GM19455 (cell line): ENCODE results near the gene ANKRD31.
"Not testable (repeated sequence)": the region's sequence is repeated elsewhere in the genome, so short reads cannot be mapped to it uniquely, and the experiment has no call there.

Experiments
- ATAC-seq: cut with Tn5 transposase; IDR thresholded peaks from one replicate; pipeline ENCODE4 v1.9.1; 2021; ENCODE audit not compliant: unreplicated experiment

ANKRD31 gene

DNA sequence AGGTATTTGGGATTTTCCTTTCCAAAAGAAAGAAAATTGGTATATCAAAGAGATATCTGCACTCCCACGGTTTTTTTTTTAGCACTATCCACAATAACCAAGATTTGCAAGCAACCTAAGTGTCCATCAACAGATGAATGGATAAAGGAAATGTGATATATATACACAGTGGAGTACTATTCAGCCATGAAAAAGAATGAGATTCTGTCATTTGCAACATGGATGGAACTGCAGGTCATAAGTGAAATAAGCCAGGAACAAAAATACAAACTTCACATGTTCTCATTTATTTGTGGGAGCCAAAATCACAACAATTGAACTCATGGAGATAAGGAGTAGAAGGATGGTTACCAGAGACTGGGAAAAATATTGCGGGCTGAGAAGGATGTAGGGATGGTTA is 9.8 kb downstream of the ANKRD31 start:
- ATAC-seq: no peak

DNA sequence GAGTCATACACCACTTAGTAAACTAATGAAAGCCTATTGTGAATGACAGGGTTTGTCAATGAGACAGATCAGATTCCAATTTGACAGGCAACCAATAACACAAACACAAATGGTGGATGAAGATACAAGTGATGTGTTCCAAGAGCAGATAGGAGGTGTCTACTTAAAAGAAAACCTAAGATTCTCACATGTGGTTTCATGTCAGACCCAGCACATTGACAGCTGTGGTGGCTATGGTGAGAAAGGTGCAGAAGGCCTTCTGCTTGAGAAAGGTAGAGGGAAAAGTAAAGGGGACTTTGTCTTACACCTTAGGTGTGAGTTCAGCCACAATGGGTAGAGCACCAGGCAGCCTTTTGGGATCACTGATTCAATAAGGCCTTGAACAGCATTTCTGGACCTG is 11.2 kb downstream of the ANKRD31 start:
- ATAC-seq: no peak

DNA sequence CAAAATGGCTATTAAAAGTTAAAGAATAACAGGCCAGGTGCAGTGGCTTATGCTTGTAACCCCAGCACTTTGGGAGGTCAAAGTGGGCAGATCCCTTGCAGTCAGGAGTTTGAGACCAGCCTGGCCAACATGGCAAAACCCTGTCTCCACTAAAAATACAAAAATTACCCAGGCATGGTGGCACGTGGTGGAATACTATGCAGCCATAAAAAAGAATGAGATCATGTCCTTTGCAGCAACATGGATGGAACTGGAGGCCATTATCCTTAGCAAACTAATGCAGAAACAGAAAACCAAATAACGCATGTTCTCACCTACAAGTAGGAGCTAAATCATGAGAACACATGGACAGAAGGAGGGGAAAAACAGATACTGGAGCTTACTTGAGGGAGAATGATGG is 15.9 kb downstream of the ANKRD31 start:
- not testable (repeated sequence) for ATAC-seq

DNA sequence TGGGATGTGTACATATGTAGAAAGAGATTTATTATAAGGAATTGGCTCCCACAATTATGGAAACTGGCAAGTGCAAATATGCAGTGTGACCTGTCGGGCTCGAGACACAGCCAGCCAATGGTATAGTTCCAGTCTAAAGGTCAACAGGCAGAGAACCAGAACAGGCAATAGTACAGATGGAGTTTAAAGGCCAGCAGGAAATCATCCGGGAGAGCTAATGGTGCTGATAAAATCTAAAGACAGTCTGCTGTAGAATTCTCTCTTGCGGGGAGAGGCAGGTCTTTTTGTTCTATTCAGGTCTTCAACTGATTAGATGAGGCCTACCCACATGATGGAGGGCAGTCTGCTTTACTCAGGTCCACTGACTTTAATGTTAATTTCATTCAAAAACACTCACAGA is 21.8 kb downstream of the ANKRD31 start:
- no peak for ATAC-seq

DNA sequence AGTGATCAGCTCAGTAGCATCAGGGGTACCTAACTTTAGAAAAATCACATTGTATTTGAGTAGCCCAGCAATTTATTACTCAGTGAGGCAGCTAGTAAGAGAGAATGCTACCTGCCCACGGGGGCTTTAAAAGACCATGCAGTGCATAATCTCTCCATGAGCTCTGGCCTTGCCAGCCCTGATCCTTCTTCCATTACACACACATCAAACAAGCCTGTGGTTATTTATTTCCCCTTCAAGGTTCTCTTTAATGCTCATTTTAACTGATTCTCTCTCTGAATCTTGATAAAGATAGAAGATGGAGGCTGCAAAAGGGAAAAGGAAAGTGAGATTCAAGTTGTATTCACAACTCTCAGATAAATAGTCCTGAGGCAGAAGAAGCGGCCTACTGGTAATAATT is 22.3 kb downstream of the ANKRD31 start:
- ATAC-seq: no peak

DNA sequence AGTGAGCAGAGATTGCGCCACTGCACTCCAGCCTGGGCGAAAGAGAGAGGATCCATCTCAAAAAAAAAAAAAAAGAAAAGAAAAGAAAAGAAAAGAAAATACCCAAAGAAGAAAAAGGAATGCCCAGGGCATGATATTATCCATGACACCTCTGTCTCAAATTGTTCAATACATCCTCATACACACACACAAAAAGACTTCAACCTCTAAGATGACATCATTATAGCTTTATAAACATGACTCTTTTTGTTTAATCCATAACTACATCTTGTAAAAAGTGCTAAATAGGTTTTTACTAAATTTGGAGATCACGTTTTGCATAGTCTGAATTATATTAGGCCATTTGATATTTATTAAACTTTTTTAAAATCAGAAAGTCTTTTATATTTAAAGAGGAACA is 33.1 kb downstream of the ANKRD31 start:
- ATAC-seq: no peak

DNA sequence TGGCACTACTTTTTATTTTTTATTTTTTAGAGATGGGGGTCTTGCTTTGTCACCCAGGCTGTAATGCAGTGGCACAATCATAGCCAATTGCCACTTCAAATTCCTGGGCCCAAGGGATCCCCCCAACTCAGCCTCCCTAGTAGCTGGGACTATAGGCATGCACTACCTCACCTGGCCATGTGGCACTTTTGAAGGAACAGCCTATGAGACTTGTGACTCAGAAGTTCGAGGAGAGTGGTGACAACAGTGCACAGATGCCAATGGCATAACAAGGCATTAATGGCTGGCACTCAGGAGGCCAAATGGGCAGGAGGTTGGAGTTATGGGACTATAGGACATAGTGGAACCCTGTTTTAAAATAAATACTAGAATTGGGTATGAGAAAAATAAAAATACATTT is 33.7 kb downstream of the ANKRD31 start:
- ATAC-seq: no peak

DNA sequence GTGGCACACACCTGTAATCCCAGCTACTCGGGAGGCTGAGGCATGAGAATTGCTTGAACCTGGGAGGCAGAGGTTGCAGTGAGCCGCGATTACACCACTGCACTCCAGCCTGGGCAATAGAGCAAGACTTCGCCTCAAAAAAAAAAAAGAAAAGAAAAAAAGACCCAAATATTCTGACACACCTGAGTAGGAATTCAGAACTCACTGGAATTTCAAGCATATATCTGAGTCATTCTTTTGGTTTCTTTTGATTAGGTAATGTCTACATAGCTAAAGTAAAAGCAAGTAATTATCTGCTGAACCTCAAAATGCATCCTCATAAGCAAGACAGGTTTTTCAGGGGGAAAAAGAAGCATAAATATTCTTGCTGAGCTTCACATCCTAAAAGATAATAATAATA is 35.9 kb downstream of the ANKRD31 start:
- no peak for ATAC-seq

DNA sequence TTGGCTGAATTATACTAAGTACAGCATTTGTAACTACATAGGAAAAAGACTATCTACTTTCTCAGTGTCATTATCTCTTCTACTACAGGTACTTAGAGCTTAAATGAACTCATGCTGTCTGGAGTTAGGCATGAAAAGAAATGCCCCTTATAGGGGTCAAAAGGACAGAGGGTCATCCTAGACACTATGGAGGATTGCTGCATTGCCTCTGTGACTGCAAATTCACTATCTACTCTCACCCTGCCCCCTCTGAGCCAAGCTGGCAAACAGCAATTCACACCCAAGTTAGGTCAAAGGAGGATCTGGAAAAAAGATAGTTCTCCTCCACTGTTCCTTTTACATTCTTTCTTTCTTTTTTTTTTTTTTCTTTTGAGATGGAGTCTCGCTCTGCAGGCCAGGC is 36.7 kb downstream of the ANKRD31 start:
- no peak for ATAC-seq

DNA sequence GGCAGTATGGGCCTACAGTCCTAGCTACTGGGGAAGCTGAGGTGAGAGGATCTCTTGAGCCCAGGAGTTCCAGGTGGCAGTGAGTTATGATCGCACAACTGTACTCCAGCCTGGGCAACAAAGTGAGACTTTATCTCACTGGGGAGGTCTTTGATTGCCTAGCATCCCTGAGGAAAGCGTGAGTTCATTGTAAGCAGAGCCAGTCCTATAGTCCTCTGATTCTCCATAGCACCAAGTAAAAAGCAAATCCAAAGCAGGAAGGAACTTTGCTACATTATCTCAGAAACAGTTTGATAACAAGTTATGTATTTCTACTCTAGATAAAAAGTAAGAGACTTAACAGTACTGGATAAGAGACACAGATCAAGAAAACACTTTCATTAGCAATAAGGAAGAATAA is 37.6 kb downstream of the ANKRD31 start:
- ATAC-seq: no peak

DNA sequence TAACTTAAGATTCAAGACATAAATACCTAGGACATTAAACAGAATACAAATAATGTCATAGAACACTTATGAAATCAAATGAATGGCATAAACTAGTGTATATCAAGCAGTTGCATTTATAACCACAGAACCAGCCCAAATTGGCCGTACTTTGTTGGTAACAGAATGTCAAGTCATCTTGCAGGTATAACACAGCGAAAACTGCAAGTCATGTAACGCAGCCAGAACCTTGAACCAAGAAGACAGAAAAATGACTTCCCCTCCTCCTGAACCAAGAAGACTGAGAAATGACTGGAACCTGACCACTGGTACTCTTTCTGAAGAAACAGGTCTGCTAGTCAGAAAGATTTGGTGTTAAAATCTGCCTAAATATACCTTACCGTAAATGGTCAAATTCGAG is 38.9 kb downstream of the ANKRD31 start:
- ATAC-seq: no peak

DNA sequence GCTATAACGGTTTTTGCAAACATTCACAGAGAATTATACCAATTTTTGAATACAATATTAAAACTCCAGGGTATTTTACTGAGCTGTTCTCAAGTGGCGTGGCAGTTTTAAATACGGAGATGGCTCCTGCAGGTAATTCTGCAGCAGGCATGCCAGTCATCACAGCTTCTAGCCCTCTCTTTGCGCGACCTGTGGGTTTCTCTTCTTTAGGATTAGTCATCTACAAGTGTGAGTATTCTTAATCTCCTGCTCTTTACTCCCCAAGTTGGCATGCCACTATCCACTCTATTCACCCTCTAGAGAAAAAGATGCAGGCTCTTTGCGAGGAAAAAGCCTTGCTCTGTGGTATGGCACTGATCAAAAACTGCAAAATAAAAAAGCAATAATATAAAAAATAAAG is 43.9 kb downstream of the ANKRD31 start:
- ATAC-seq: no peak

DNA sequence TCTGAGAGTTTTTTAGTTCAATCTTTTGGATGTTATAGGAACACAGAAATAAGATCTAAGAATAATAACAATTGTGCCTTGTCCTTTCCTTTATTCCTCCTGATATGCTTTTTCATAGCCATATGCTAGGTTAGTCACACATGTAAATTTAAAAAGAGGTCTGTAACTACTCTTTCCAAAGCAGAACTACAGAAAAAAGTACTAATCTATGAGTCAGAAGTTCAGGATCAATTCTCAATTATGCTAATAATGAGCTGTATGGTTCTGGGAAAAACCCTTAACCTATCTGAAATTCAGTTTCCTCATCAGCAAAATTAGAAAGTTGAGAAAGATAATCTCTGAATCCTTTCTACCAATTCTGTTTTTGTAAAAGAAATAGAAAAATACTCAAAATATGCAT is 44.4 kb downstream of the ANKRD31 start:
- ATAC-seq: no peak

DNA sequence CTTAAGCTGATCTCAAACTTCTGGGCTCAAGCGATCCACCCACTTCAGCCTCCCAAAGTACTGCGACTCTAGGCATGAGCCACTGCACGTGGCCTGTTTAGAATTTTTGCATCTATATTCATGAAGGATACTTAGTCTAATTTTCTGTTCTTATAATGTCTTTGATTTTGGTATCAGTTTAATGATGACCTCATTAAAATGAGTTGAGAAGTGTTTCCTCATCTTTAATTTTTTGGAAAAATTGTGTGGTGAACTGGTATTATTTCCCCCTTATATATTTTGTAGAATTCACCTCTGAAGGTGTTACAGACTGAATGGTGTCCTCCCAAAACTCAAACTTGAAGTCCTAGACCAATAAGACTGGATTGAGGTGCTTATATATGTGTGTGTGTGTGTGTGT is 46.5 kb downstream of the ANKRD31 start:
- ATAC-seq: no peak

DNA sequence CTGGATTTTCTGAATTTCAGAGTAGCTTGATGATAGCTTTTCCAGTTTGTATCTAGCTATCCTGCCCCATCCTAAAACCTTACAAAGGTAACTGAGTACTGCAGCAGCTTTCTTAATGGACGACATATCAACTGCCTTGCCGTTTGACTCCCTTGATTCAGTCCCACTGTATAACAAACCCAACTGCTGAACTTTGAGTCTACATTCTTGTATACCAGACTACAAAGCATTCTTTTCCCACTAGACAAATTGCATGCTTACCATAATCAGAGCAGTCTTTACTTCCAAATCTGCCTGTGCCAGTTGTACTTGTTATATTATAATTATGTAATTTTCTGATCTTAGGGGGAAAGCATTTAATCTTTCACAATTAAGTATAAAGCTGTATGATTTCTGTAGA is 47.3 kb downstream of the ANKRD31 start:
- ATAC-seq: no peak

DNA sequence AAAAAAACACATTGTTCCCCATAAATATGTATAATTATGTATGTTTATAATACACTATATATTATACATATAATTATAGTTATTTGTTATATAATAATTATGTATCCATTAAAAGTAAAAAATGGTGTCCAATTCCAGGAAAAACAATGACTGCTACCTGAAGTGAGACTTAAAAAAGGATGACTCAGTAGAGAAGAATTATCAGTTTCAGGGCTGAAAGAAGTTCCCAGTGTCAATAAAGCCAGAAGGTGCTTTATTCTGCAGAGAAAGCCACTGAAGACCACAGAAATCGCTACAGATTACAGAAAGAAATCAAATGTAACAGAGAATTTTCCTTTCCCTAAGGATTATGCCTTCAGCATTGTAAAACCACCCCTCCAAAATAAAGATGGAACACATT is 50.9 kb downstream of the ANKRD31 start:
- ATAC-seq: no peak

DNA sequence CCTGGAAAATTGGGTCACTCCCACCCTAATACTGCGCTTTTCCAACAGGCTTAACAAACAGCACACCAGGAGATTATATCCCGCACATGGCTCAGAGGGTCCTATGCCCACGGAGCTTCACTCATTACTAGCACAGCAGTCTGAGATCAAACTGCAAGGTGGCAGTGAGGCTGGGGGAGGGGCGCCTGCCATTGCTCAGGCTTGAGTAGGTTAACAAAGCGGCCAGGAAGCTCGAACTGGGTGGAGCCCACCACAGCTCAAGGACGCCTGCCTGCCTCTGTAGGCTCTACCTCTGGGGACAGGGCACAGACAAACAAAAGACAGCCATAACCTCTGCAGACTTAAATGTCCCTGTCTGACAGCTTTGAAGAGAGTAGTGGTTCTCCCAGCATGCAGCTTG is 60.7 kb downstream of the ANKRD31 start:
- not testable (repeated sequence) for ATAC-seq

DNA sequence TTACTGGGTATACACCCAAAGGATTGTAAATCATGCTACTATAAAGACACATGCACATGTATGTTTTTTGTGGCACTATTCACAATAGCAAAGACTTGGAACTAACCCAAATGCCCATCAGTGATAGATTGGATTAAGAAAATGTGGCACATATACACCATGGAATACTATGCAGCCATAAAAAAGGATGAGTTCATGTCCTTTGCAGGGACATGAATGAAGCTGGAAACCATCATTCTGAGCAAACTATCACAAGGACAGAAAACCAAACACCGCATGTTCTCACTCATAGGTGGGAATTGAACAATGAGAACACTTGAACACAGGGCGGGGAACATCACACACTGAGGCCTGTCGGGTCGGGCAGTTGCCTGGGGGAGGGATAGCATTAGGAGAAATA is 61.8 kb downstream of the ANKRD31 start:
- not testable (repeated sequence) for ATAC-seq

DNA sequence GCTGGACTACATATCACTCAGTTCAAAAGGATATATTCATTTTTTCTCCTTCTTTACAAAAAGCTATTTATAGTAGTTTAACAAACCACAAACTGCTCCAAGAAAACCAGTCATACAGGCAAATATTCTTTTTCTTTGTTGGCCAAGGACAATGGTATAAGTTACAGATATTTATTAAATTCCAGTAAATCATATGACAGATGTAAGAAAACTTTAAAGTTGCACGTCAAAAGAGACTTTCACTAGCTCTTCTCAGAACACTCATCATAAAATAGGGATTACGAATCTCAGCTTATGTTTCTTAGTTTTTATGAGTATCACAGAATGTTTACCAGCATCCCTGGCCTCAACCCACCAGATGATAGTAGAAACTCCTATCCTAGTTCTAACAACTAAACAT is 67.2 kb downstream of the ANKRD31 start:
- no peak for ATAC-seq

DNA sequence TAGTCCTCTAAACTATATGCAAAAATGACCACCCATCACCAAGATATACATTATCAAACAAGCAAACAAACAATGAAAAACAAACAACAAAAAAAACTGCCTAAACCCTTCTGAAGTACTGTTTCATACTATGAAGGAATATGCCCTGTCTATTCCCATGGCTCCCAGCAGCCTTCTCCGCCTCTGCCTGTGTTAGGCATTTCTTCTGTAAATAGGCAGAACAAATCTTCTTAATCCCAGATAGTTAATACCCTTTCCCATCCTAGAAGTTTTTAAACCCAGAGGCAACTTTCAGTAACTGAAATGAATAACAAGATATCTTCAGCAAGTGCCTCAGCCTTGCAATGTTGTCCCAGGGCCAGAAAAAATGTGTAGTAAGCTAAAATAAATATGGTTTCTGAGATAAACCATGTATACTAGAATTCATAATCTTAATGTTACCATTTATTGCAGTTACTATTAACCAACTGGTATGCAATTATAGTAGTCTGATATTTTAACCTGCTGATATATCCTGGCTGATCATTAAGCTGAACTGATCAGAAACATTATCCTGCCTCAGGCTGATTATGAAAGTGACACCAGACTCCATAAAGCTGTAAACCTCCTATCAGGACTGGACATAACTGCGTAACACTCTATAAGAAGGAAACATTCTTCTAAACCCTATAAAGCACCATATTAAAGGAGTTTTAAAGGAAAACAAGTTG is 68.5 kb downstream of the ANKRD31 start:
- no peak for ATAC-seq

DNA sequence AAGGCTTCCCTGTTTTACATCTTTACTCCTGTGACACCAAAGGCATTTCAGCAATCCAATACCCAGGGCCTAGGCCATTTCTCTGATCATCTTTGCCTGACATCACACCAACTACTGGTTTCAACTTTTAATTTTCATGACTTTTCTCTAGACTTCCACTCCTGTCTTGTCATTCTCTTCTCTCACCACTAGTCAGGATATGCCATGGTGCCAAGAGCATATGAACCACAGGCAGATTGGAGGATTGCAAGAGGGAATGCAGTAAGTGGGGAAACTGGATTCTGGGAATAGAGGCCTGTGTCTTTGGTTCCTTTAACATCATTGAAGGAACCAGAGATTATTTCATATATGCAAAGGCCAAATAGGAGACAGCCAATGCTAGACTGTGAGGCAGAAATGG is 69.3 kb downstream of the ANKRD31 start:
- ATAC-seq: no peak

DNA sequence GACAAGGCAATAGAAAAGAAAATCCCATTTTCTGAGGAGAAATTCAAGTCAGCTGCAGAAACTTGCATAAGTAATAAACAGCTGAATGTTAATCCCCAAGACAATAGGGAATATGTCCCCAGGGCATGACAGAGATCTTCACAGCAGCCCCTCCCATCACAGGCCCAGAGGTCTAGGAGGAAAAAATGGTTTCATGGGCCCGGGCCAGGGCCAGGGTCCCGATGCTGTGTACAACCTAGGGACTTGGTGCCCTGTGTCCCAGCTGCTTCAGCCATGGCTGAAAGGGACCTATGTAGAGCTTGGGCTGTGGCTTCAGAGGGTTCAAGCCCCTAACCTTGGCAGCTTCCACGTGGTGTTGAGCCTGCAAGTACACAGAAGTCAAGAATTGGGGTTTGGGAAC is 75.2 kb downstream of the ANKRD31 start:
- ATAC-seq: not testable (repeated sequence)

DNA sequence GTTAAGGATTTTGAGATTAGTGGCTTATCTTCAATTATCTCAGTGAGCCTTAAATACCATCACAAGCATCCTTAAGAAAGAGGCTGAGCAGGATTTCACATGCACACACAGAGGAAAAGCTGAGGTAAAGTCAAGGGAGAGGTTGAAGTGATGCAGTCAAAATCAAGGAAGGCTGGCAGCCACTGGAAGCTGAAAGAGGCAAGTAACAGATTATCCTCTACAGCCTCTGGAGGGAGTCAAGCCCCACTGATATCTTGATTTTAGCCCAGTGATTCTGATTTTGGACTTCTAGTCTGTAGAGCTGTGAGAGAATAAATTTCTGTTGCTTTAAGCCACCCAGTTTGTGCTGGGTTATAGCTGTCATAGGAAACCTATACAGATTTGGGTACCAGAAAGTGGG is 80.1 kb downstream of the ANKRD31 start:
- ATAC-seq: no peak

DNA sequence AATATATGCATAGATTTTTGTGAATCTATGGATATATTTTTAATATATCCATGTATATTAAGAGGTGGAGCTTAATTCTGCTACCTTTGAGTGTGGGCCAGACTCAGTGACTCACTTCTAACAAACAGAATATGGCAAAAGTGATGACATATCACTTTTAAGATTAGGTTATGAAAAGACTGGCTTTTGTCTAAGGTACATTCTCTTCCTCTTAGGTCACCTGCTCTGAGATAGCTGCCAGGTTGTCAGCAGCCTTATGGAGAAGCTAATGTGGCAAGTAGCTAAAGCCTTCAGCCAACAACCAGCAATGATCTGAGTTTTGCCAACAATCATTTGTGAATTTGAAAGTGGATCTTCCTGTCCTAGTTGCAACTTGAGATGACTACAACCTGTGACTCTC is 83.8 kb downstream of the ANKRD31 start:
- no peak for ATAC-seq
